H9 (cell line): ENCODE results near the gene FAM222B. TPM values are rescaled to one million over a fixed set of nuclear protein-coding genes. Genes with fewer than 3 reads are reported as not detected.

Source experiments
- DNase-seq: peaks from one replicate; pipeline ENCODE4 v3.0.0-alpha.2; 2017
- H2AFZ ChIP-seq: one replicate; pipeline ENCODE4 v1.6.1; 2013; ENCODE audit warnings: mild to moderate bottlenecking, low read length, control low read depth, moderate library complexity
- H2AK5ac ChIP-seq: 2 replicates; pipeline ENCODE4 v1.6.1; 2013; ENCODE audit warnings: low read length, control low read depth, mixed read lengths; ENCODE audit not compliant: insufficient read length
- H2BK120ac ChIP-seq: one replicate; pipeline ENCODE4 v1.6.1; 2013; ENCODE audit warnings: low read depth, mild to moderate bottlenecking, low read length, control low read depth, inconsistent platforms; ENCODE audit not compliant: poor library complexity, severe bottlenecking
- H2BK12ac ChIP-seq: 2 replicates; pipeline ENCODE4 v1.6.1; 2013; ENCODE audit warnings: low read length, control low read depth, mixed read lengths, low read depth; ENCODE audit not compliant: insufficient read length
- H2BK15ac ChIP-seq: 2 replicates; pipeline ENCODE4 v1.6.1; 2013; ENCODE audit warnings: low read depth, low read length, control low read depth
- H2BK20ac ChIP-seq: one replicate; pipeline ENCODE4 v1.6.1; 2013; ENCODE audit warnings: low read depth, mild to moderate bottlenecking, low read length, control low read depth, inconsistent platforms; ENCODE audit not compliant: poor library complexity, severe bottlenecking
- H2BK5ac ChIP-seq: 2 replicates; pipeline ENCODE4 v1.6.1; 2013; ENCODE audit warnings: low read length, control low read depth, mixed read lengths; ENCODE audit not compliant: insufficient read length
- H3K14ac ChIP-seq: 2 replicates; pipeline ENCODE4 v1.6.1; 2013; ENCODE audit warnings: low read length, control low read depth; ENCODE audit not compliant: insufficient read depth
- H3K18ac ChIP-seq: 2 replicates; pipeline ENCODE4 v1.6.1; 2013; ENCODE audit warnings: low read depth, mild to moderate bottlenecking, mixed read lengths, low read length, control low read depth; ENCODE audit not compliant: insufficient read length
- H3K23ac ChIP-seq: 2 replicates; pipeline ENCODE4 v1.6.1; 2013; ENCODE audit warnings: low read length, control low read depth, mixed read lengths, low read depth; ENCODE audit not compliant: insufficient read length
- H3K23me2 ChIP-seq: 2 replicates; pipeline ENCODE4 v1.6.1; 2013; ENCODE audit warnings: low read depth, mild to moderate bottlenecking, mixed read lengths, low read length, control low read depth; ENCODE audit not compliant: insufficient read length, poor library complexity, severe bottlenecking
- H3K27ac ChIP-seq: 2 replicates; pipeline ENCODE4 v1.5.1; 2013; ENCODE audit warnings: low read length, control low read depth, mixed read lengths, low read depth; ENCODE audit not compliant: insufficient read length
- H3K27me3 ChIP-seq: 2 replicates; pipeline ENCODE4 v1.6.1; 2013; ENCODE audit warnings: low read length, control low read depth, inconsistent platforms; ENCODE audit not compliant: insufficient read depth
- H3K4ac ChIP-seq: 2 replicates; pipeline ENCODE4 v1.6.1; 2013; ENCODE audit warnings: low read depth, mild to moderate bottlenecking, control low read depth, inconsistent platforms, low read length, moderate library complexity
- H3K4me1 ChIP-seq: 2 replicates; pipeline ENCODE4 v1.6.1; 2013; ENCODE audit warnings: low read length, control low read depth, inconsistent platforms; ENCODE audit not compliant: insufficient read depth
- H3K4me2 ChIP-seq: 2 replicates; pipeline ENCODE4 v1.6.1; 2013; ENCODE audit warnings: low read length, control low read depth, mixed read lengths; ENCODE audit not compliant: insufficient read length, insufficient read depth
- H3K56ac ChIP-seq: 2 replicates; pipeline ENCODE4 v1.6.1; 2013; ENCODE audit warnings: low read depth, mild to moderate bottlenecking, mixed read lengths, low read length, control low read depth; ENCODE audit not compliant: insufficient read length
- H3K79me1 ChIP-seq: 2 replicates; pipeline ENCODE4 v1.6.1; 2013; ENCODE audit warnings: low read depth, mild to moderate bottlenecking, moderate library complexity, low read length, control low read depth, inconsistent platforms; ENCODE audit not compliant: insufficient read depth, poor library complexity, severe bottlenecking
- H3K79me2 ChIP-seq: 2 replicates; pipeline ENCODE4 v1.6.1; 2013; ENCODE audit warnings: low read length, control low read depth, inconsistent platforms; ENCODE audit not compliant: insufficient read depth
- H3K9ac ChIP-seq: 2 replicates; pipeline ENCODE4 v1.6.1; 2013; ENCODE audit warnings: low read length, control low read depth, mixed read lengths; ENCODE audit not compliant: insufficient read length; ENCODE audit errors: extremely low read depth
- H3K9me3 ChIP-seq: one replicate; pipeline ENCODE4 v1.6.1; 2013; ENCODE audit warnings: low read depth, low read length, inconsistent platforms; ENCODE audit not compliant: control insufficient read depth
- H3T11ph ChIP-seq: one replicate; pipeline ENCODE4 v1.6.1; 2013; ENCODE audit warnings: mild to moderate bottlenecking, low read length, control low read depth, inconsistent platforms
- H4K20me1 ChIP-seq: one replicate; pipeline ENCODE4 v1.6.1; 2013; ENCODE audit not compliant: control insufficient read depth, insufficient read length, insufficient read depth
- H4K5ac ChIP-seq: 2 replicates; pipeline ENCODE4 v1.6.1; 2013; ENCODE audit warnings: low read depth, mild to moderate bottlenecking, mixed read lengths, low read length, control low read depth; ENCODE audit not compliant: insufficient read length
- H4K8ac ChIP-seq: replicated peaks from 2 replicates; pipeline ENCODE4 v1.6.1; 2013; ENCODE audit warnings: low read length, control low read depth, mixed read lengths, low read depth; ENCODE audit not compliant: insufficient read length
- H4K91ac ChIP-seq: 2 replicates; pipeline ENCODE4 v1.6.1; 2013; ENCODE audit warnings: low read depth, mild to moderate bottlenecking, moderate library complexity, mixed read lengths, low read length, control low read depth; ENCODE audit not compliant: insufficient read length
- H3K27ac Mint-ChIP-seq, 3 experiments: 2 replicates in 2 of 3; 3 replicates in 1 of 3; pipeline ENCODE4 v1.8.0; 2020 to 2021; ENCODE audit warnings: mixed read lengths in 3 of 3, mild to moderate bottlenecking in 1 of 3, moderate library complexity in 1 of 3
- H3K27me3 Mint-ChIP-seq: 2 replicates; pipeline ENCODE4 v1.8.0; 2021; ENCODE audit warnings: low read depth, mild to moderate bottlenecking, moderate library complexity, mixed read lengths
- H3K36me3 Mint-ChIP-seq, 3 experiments: 2 replicates in 2 of 3; 3 replicates in 1 of 3; pipeline ENCODE4 v1.8.0; 2020 to 2021; ENCODE audit warnings: low read depth in 3 of 3, mixed read lengths in 3 of 3; ENCODE audit not compliant: insufficient read depth in 1 of 3
- H3K4me1 Mint-ChIP-seq, 2 experiments: 2 replicates each; pipeline ENCODE4 v1.8.0; 2020; ENCODE audit warnings: mixed read lengths in 2 of 2
- H3K4me3 Mint-ChIP-seq, 2 experiments: 2 replicates in 1 of 2; 3 replicates in 1 of 2; pipeline ENCODE4 v1.8.0; 2020 to 2021; ENCODE audit warnings: mild to moderate bottlenecking in 2 of 2, mixed read lengths in 2 of 2, moderate library complexity in 1 of 2
- H3K9me3 Mint-ChIP-seq, 2 experiments: 2 replicates in 1 of 2; 3 replicates in 1 of 2; pipeline ENCODE4 v1.8.0; 2020; ENCODE audit warnings: mild to moderate bottlenecking in 2 of 2, mixed read lengths in 2 of 2, moderate library complexity in 1 of 2
- CTCF ChIP-seq: fragments of 200-600 bp; sonication (generic); conservative IDR thresholded peaks from 3 replicates; pipeline ENCODE4 v1.8.0; 2021; ENCODE audit warnings: antibody characterized with exemption, mild to moderate bottlenecking
- WGBS: extraction: QIAGEN DNeasy Blood & Tissue Kit; methylation state at CpG from one replicate; pipeline ENCODE4 v1.1.7; 2013; ENCODE audit warnings: missing lambda C conversion rate, low lambda C conversion rate, mixed read lengths; ENCODE audit not compliant: insufficient read length; ENCODE audit errors: extremely low coverage; 5-methylcytosine and 5-hydroxymethylcytosine counted together
- total RNA-seq: library from RNA; stranded (reverse); gene quantifications from 2 replicates; pipeline ENCODE4 v1.2.1, GENCODE V29; 2021

Gene FAM222B
- total RNA-seq, 1 experiment from 2014 or later, result 76.1 TPM

GRCh38 chr17:28717578-28718332 lies 124.8 kb downstream of the FAM222B start, which contains the start of gene RAB34:
TSS of gene RAB34 (minus strand) at chr17:28717868. CDS start at chr17:28717266, 602 bp downstream.
- DNase-seq, result peak; percentile 99
- Histone ChIP-seq H3K79me1 (peaks cover 7% of the 10 kb centered on the region), H4K8ac (no peak within 1 kb of the TSS), H3K27me3 (no peaks in the 10 kb centered on the region), H3K56ac (no peak within 1 kb of the TSS), H4K5ac (no peak within 1 kb of the TSS), H4K20me1 (no peaks in the 10 kb centered on the region), H3T11ph (no peak within 1 kb of the TSS), H2BK120ac (no peak within 1 kb of the TSS), H2AFZ (no peak within 1 kb of the TSS), H2BK5ac (no peak within 1 kb of the TSS), H3K14ac (peak within 1 kb of the TSS; percentile 89), H3K18ac (peak within 1 kb of the TSS; percentile 83), H3K23ac (no peak within 1 kb of the TSS), H4K91ac (no peak within 1 kb of the TSS), H3K9ac (peak within 1 kb of the TSS; percentile 59), H3K9me3 (no peaks in the 10 kb centered on the region), H3K4me2 (peak within 1 kb of the TSS; percentile 87), H3K4ac (no peak within 1 kb of the TSS), H2AK5ac (no peak within 1 kb of the TSS), H2BK20ac (no peak within 1 kb of the TSS), H3K4me1 (0 out of 2 replicates have a peak, but pooled peaks cover 10% of the 10 kb centered on the region), H2BK12ac (peak within 1 kb of the TSS; percentile 28), H3K79me2 (peaks cover 24% of the 10 kb centered on the region; the same call in 1 of the 2 replicates), H2BK15ac (no peak within 1 kb of the TSS), H3K23me2 (peaks cover 26% of the 10 kb centered on the region), H3K27ac (peak within 1 kb of the TSS; percentile 36)
- Mint-ChIP-seq H3K36me3 (peaks cover 54 to 64% (median 55%) of the 10 kb centered on the region in 3 experiments), H3K27ac (peak within 1 kb of the TSS; percentile 97 to 99 (median 99)), H3K4me1 (peaks cover 28 to 55% of the 10 kb centered on the region in 2 experiments), H3K27me3 (no peaks in the 10 kb centered on the region), H3K9me3 (no peaks in the 10 kb centered on the region; a peak in 1 of 5 replicates), H3K4me3 (peak within 1 kb of the TSS; percentile 99)
- WGBS, result no CpG with 5 or more reads among the region's 60 CpGs
- peak; percentile 64 for TF ChIP-seq CTCF
